Activated naive CD4-positive, alpha-beta T cell treated with anti-CD3 and anti-CD28 coated beads for 36 hours (primary cell): ENCODE data around the gene C6orf163. TPM values are rescaled to one million over a fixed set of nuclear protein-coding genes. Genes with fewer than 3 reads are reported as not detected.

ENCODE experiments used
- CTCF ChIA-PET: fragments of 350-600 bp; sonication (Branson Sonifier 250); formaldehyde crosslinking; loops from one replicate; lab custom pipeline; 2021; ENCODE audit warnings: antibody characterized with exemption; lab: Charles Lee
- DNase-seq: peaks from one replicate; pipeline ENCODE4 v3.0.0-alpha.2; 2020
- H3K27ac Mint-ChIP-seq: one replicate; pipeline ENCODE4 v1.8.0; 2021; ENCODE audit warnings: mild to moderate bottlenecking, mixed read lengths
- H3K27me3 Mint-ChIP-seq: one replicate; pipeline ENCODE4 v1.8.0; 2021; ENCODE audit warnings: low read depth, mixed read lengths
- H3K36me3 Mint-ChIP-seq: one replicate; pipeline ENCODE4 v1.8.0; 2021; ENCODE audit warnings: low read depth, mixed read lengths
- H3K4me1 Mint-ChIP-seq: one replicate; pipeline ENCODE4 v1.8.0; 2021; ENCODE audit warnings: low read depth, mixed read lengths
- H3K4me3 Mint-ChIP-seq: one replicate; pipeline ENCODE4 v1.8.0; 2021; ENCODE audit warnings: mild to moderate bottlenecking, moderate library complexity, mixed read lengths
- H3K9me3 Mint-ChIP-seq: one replicate; pipeline ENCODE4 v1.8.0; 2021; ENCODE audit warnings: mixed read lengths
- intact Hi-C: fragments of 100-400 bp; cut with micrococcal nuclease; formaldehyde crosslinking; loops from one replicate; pipeline ENCODE4 v1.15.1; 2023
- total RNA-seq, 2 experiments: library from RNA; stranded (reverse); gene quantifications; one replicate each; pipeline ENCODE4 v1.2.3, GENCODE V29; 2021

Gene C6orf163
- total RNA-seq, 2 experiments from 2014 or later: 0.29 to 1.1 TPM

DNA sequence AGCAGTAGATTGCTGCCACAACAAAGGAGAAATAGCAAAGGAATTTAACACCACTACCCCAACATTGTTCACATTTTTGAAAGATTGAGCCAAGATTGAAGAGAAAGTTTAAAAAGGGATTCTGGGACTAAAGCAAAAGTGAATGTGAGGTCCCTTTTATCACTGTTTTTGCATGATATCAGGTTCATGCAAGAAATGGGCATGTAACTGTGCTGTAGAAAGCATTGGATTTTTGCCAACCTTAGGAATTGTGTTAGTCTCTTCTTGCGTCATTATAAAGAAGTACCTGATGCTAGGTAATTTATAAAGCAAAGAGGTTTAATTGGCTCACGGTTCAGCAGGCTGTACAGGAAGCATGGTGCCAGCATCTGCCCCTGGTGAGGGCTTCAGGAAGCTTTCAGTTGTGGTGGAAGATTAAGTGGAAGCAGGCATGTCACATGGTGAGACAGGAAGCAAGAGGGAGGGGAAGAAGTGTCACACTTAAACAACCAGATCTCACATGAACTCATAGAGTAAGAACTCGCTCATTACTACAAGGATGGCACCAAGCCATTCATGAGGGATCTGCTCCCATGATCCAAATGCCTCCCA is 10.9 kb upstream of the C6orf163 start:
- Mint-ChIP-seq H3K4me3 (no peak overlapping the region), H3K27ac (no peak overlapping the region), H3K4me1 (peaks cover 22% of the 10 kb centered on the region), H3K36me3 (peaks cover 16% of the 10 kb centered on the region), H3K9me3 (no peaks in the 10 kb centered on the region), H3K27me3 (no peaks in the 10 kb centered on the region)
- CTCF ChIA-PET: interaction anchor here (1.0 to 1.2 kb wide), 2 partner anchors 11 to 195 kb away, joined by 3 to 4 read pairs; no protein-coding TSS in a partner anchor
- intact Hi-C loops: no loop called here
- no peak for DNase-seq

DNA sequence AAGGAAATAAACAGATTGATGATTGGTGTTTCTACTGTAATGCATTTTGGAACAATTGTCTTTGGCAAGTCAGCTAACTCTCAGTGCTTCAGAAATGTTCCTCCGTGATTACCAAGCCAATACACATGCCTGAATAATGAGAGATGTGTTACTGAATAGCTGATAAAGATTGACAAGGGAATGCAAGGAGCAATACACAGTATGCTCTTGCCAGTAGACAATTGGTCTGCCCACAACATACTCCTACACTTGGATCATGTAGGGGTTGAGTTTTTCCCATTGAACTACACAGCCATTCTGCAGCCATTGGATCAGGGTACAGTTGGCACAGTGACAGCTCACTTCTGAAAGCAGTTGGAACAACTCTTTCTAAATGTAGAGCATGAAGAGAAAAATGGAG is 9.9 kb upstream of the C6orf163 start:
- Mint-ChIP-seq H3K27me3 (no peaks in the 10 kb centered on the region), H3K36me3 (peaks cover 16% of the 10 kb centered on the region), H3K9me3 (no peaks in the 10 kb centered on the region), H3K4me1 (peaks cover 18% of the 10 kb centered on the region), H3K27ac (no peak overlapping the region), H3K4me3 (no peak overlapping the region)
- no peak for DNase-seq
- CTCF ChIA-PET: interaction anchor here (1.2 kb wide), 1 partner anchor 12 kb away, joined by 3 read pairs; no protein-coding TSS in a partner anchor
- intact Hi-C loops: no loop called here

DNA sequence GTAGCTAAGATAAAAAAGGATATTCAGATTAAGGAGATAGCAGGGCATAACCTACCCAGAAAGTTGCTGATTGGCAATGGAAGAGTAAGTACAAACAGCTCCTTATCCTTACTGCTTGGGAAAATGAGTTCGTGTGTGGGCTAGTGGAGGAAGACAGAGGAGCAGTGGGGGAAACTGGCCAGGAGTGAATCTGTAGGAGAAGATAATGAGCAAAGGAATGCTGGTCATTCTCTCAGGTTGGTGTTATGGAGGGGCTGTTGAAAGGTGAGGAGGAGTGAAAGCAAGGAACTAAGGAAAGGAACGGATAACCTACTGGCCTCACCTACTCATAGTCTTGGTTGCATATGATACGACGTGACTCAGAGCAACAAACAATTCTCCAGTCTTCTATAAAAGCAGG is 8.2 kb upstream of the C6orf163 start:
- Mint-ChIP-seq H3K27me3 (no peaks in the 10 kb centered on the region), H3K4me3 (no peak overlapping the region), H3K9me3 (no peaks in the 10 kb centered on the region), H3K36me3 (peaks cover 16% of the 10 kb centered on the region), H3K4me1 (peaks cover 14% of the 10 kb centered on the region), H3K27ac (no peak overlapping the region)
- intact Hi-C loops: no loop called here
- no peak for DNase-seq
- CTCF ChIA-PET: interaction anchor here (0.7 kb wide), 1 partner anchor 21 kb away, joined by 5 read pairs; no protein-coding TSS in a partner anchor

DNA sequence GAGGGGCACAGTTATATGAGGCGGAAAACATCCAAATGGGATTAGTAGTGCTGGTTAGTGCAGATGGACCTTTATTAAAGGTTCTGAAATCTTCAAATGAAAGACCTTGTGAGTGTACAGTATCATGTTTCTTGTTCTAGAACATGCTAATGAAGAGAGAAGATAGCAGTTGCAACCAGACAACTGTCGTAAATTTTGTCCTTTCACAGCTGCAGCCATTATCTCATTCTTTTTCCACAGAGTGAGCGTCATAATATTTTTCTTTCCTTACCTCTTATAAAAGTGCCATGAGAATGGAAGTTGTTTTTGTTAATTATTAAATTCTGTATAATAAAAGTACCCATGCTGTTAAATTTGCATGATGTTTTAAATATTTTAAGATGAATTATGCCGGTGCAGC is 4.4 kb upstream of the C6orf163 start:
- no peak for DNase-seq
- H3K27me3 Mint-ChIP-seq: no peaks in the 10 kb centered on the region
- intact Hi-C loops: no loop called here
- CTCF ChIA-PET: interaction anchor here (1.0 kb wide), 1 partner anchor 11 kb away, joined by 3 read pairs; the partner anchor contains the start of gene GJB7
- peaks cover 2% of the 10 kb centered on the region for H3K4me1 Mint-ChIP-seq
- H3K36me3 Mint-ChIP-seq: peaks cover 10% of the 10 kb centered on the region
- no peak overlapping the region for H3K4me3 Mint-ChIP-seq
- H3K9me3 Mint-ChIP-seq: no peaks in the 10 kb centered on the region
- H3K27ac Mint-ChIP-seq: no peak overlapping the region

DNA sequence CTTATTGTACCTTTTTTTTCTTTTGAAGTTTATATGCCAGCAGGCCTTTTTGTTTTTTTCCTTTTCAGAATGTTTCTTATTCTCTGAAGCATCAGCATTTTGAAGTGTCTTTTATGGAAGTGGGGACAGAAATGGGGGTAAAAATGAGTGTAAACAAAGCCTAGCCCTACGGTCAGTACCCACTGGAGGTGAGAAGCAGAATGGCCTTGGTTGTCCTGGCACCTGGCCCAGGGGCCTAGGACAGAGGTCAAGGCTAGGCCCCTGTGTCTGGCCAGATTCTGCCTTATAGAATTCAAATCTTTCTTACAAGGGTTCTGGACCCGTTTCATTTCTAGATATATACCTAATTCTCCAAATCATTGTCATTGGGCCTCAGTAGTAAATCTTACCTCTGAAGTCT is 3.5 kb upstream of the C6orf163 start:
- CTCF ChIA-PET: interaction anchor here (1.0 kb wide), 1 partner anchor 12 kb away, joined by 3 read pairs; the partner anchor contains the start of gene GJB7
- no peaks in the 10 kb centered on the region for H3K27me3 Mint-ChIP-seq
- intact Hi-C loops: no loop called here
- H3K4me3 Mint-ChIP-seq: no peak overlapping the region
- no peak for DNase-seq
- H3K27ac Mint-ChIP-seq: no peak overlapping the region
- H3K36me3 Mint-ChIP-seq: peaks cover 10% of the 10 kb centered on the region
- H3K4me1 Mint-ChIP-seq: peaks cover 2% of the 10 kb centered on the region
- H3K9me3 Mint-ChIP-seq: no peaks in the 10 kb centered on the region

DNA sequence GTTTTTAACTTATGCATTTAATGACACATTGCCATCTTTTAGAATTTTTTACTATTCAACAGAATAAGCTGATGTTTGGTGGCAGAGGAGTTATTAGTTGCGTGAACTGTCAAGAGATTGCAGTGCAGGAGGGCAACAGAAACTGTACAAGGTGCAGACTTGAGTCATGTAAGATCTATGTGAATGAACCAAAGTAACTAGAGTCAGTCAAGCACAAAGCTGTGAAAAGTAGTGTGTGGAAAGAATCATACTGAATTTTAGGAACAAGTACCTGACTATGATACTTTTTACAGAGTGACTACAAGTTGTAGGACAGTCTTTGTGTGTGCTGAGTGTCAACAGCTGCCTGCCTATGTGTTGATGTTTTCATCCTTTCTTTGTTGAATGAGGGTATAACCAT is 2.7 kb upstream of the C6orf163 start:
- Mint-ChIP-seq H3K4me1 (peaks cover 2% of the 10 kb centered on the region), H3K4me3 (no peak overlapping the region), H3K36me3 (peaks cover 7% of the 10 kb centered on the region), H3K27ac (no peak overlapping the region), H3K27me3 (no peaks in the 10 kb centered on the region), H3K9me3 (no peaks in the 10 kb centered on the region)
- DNase-seq: no peak
- intact Hi-C loops: no loop called here
- CTCF ChIA-PET: interaction anchor here (1.0 kb wide), 1 partner anchor 21 kb away, joined by 4 read pairs; no protein-coding TSS in a partner anchor

DNA sequence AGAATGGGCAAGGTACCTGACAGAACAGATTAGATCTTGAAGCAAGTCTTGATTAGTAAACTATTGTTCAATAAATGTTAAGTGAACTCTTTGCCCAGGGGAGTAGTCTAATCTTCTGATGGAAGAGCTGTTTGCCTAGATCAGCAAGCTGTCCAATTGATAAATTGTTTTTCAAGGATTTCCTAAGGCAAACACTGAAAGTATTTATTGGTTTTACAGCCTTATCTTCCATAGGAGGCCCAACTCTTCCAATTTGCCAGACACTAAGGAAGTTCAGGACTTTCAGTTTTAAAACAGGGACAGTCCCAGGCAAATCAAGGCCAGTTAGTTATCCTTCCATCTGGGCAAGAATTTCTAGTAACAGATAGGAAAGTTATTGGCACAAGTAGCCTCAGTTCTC is 1.8 kb upstream of the C6orf163 start:
- Mint-ChIP-seq H3K9me3 (no peaks in the 10 kb centered on the region), H3K36me3 (peaks cover 7% of the 10 kb centered on the region), H3K27me3 (no peaks in the 10 kb centered on the region), H3K27ac (no peak overlapping the region), H3K4me3 (no peak overlapping the region), H3K4me1 (peaks cover 2% of the 10 kb centered on the region)
- CTCF ChIA-PET: interaction anchor here (1.0 kb wide), 1 partner anchor 22 kb away, joined by 4 read pairs; no protein-coding TSS in a partner anchor
- intact Hi-C loops: no loop called here
- no peak for DNase-seq

DNA sequence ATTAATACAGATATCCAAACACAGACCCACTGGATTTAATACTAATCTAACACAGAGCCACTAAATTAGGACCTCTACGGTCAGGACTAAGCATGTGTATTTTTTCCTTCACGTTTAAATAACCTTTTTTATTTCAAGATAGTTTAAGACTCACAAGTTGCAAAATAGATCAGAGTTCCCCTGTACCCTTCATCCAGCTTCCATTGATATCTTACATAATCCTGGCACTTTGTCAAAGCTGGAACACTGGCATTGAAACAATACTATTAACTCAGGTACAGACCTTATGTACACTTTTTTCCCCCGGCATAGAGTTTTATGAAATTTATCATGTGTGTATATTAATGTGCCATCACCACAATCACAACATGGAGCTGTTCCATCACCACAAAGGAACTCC is 2.1 kb downstream of the C6orf163 start:
- H3K4me3 Mint-ChIP-seq: no peak overlapping the region
- H3K4me1 Mint-ChIP-seq: peaks cover 2% of the 10 kb centered on the region
- H3K9me3 Mint-ChIP-seq: no peaks in the 10 kb centered on the region
- H3K27ac Mint-ChIP-seq: no peak overlapping the region
- no peaks in the 10 kb centered on the region for H3K27me3 Mint-ChIP-seq
- CTCF ChIA-PET: interaction anchor here (0.9 kb wide), 1 partner anchor 46 kb away, joined by 4 read pairs; no protein-coding TSS in a partner anchor
- intact Hi-C loops: no loop called here
- peaks cover 3% of the 10 kb centered on the region for H3K36me3 Mint-ChIP-seq
- no peak for DNase-seq

DNA sequence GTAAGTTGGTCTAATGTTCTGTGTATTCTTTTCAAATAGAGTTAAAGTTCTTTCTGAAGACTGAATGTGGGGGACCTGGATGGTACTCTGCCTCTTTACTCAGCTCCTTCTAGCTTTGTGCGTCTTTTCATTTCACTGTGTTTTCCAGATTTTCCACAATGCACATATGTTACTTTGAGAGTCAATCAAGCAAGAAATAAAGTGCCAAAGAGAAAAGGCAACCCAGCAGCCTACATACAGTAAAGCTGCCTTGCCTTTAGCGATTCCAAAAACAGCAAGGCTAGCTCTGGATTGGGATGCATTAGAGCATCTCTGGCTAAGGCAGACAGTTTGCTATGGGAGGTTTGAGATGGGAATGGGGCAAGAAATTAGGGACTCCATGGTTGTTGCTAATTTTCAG is 5.3 kb downstream of the C6orf163 start:
- CTCF ChIA-PET: interaction anchor here (1.5 kb wide), 1 partner anchor 28 kb away, joined by 4 read pairs; the partner anchor contains the start of gene SMIM8
- no peak overlapping the region for H3K27ac Mint-ChIP-seq
- H3K9me3 Mint-ChIP-seq: no peaks in the 10 kb centered on the region
- no peaks in the 10 kb centered on the region for H3K27me3 Mint-ChIP-seq
- H3K36me3 Mint-ChIP-seq: no peaks in the 10 kb centered on the region
- DNase-seq: no peak
- intact Hi-C loops: no loop called here
- H3K4me3 Mint-ChIP-seq: no peak overlapping the region
- H3K4me1 Mint-ChIP-seq: no peaks in the 10 kb centered on the region

DNA sequence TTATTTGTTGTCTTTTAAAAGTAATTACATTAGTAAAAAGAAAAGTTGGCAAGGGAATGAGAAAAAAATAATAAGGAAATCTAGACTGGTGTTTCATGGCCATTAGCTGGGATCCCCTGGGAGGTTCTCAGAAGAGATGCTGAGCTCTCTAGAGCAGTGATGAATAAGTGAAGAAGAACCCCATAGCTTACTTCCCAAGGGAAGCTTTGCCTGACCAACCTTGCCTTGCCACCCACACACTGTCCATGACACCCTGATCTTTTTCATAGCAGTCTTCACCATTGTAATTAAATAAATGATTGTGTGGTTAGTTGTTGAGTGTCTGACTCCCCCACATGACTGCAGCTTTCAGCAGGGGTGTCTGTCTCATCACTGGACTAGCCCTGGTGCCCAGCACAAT is 5.9 kb downstream of the C6orf163 start:
- CTCF ChIA-PET: interaction anchor here (1.5 kb wide), 1 partner anchor 28 kb away, joined by 4 read pairs; the partner anchor contains the start of gene SMIM8
- intact Hi-C loops: no loop called here
- no peaks in the 10 kb centered on the region for H3K36me3 Mint-ChIP-seq
- H3K4me1 Mint-ChIP-seq: no peaks in the 10 kb centered on the region
- no peak overlapping the region for H3K27ac Mint-ChIP-seq
- H3K4me3 Mint-ChIP-seq: no peak overlapping the region
- DNase-seq: no peak
- no peaks in the 10 kb centered on the region for H3K9me3 Mint-ChIP-seq
- no peaks in the 10 kb centered on the region for H3K27me3 Mint-ChIP-seq

DNA sequence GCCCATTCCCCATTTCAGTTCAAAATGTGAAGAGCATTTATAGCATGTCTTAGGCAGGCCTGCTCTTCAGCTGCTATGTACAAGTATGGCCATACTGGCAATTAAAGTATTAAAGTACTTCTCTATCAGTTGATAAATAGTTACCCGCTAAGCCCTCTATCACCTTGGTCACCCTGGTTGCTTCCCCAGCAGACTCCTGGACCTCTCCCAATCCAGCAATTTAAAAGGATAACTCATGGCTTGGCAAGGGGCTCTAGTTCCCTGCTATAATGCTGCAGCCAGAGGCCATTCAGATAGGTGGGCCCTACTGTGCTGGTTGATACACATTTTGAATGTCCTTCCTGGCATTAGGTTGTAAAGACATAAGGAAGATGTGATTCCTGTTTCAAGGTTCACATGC is 7.0 kb downstream of the C6orf163 start:
- CTCF ChIA-PET: no interaction called here
- H3K4me1 Mint-ChIP-seq: no peaks in the 10 kb centered on the region
- H3K27me3 Mint-ChIP-seq: no peaks in the 10 kb centered on the region
- H3K9me3 Mint-ChIP-seq: no peaks in the 10 kb centered on the region
- H3K4me3 Mint-ChIP-seq: no peak overlapping the region
- H3K27ac Mint-ChIP-seq: no peak overlapping the region
- no peaks in the 10 kb centered on the region for H3K36me3 Mint-ChIP-seq
- no peak for DNase-seq
- intact Hi-C loops: no loop called here

DNA sequence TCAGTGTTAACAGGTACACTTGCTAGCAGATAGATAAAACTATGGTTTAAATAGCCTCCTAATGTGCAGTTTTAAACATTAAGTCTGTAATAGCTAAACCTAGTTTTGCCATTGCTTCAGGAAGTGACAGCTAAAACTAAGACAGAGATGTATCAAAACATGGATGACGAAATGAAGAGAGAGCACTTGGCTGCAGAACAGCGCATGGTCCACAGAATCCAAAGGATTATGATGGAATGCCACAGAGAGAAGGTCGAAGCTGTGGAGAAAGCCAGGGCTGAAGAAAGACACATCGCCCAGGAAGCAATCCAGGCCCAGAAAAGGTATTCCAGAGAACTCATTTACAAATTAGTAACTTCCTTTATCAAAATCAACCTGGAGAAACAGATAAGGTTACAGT is 11.6 kb downstream of the C6orf163 start:
- Mint-ChIP-seq H3K27me3 (no peaks in the 10 kb centered on the region), H3K9me3 (no peaks in the 10 kb centered on the region), H3K27ac (no peak overlapping the region), H3K4me1 (no peaks in the 10 kb centered on the region), H3K36me3 (peaks cover 4% of the 10 kb centered on the region), H3K4me3 (no peak overlapping the region)
- intact Hi-C loops: no loop called here
- DNase-seq: no peak
- CTCF ChIA-PET: no interaction called here
